Fibroblast of the aortic adventitia (primary cell): ENCODE results near the gene DENND2A. TPM values are rescaled to one million over a fixed set of nuclear protein-coding genes. Genes with fewer than 3 reads are reported as not detected.
A peak's percentile ranks its signal among the peaks of the same experiment; 100 is the strongest.

Experiments used
- DNase-seq: peaks from one replicate; pipeline ENCODE4 v3.0.0-alpha.2; 2010; ENCODE audit warnings: low read depth
- H3K4me3 ChIP-seq: 2 replicates; pipeline ENCODE4 v1.5.1; 2011; ENCODE audit warnings: low read depth, mild to moderate bottlenecking, control low read depth, low read length, moderate library complexity
- total RNA-seq: library from RNA; depleted of rRNA; stranded (reverse); fragments of >200 nt; gene quantifications from 2 replicates; pipeline ENCODE4 v1.2.3, GENCODE V29; 2012; ENCODE audit warnings: low replicate concordance
- TF ChIP-seq, protein P1 (sequence below): IDR thresholded peaks from 2 replicates; pipeline ENCODE4 v1.5.1; 2011; ENCODE audit warnings: mild to moderate bottlenecking, low read length, control low read depth, inconsistent platforms; ENCODE audit not compliant: insufficient read depth

Gene DENND2A
- total RNA-seq, 1 donor, result 17.7 TPM

DNA sequence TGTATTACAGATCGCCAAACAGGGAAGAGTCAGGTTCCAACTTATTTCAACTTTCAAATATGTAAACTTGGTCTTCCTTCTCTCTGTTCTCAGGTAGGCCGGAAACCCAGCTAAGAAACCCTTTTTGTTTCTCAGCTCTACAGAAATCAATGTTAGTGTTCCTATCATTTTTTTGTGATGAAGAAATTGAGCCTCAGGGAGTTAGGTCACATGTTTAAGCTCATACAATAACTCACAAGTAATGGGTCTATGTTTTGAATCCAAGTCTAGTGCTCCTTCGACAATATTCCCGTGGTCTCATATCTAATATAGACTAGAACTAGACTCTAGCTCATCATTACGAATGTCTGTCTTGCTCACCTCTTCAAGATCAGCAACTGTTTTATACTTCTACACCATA, 22.3 kb downstream of the DENND2A start:
- H3K4me3 ChIP-seq, result no peak overlapping the region
- TF ChIP-seq, protein P1, sequence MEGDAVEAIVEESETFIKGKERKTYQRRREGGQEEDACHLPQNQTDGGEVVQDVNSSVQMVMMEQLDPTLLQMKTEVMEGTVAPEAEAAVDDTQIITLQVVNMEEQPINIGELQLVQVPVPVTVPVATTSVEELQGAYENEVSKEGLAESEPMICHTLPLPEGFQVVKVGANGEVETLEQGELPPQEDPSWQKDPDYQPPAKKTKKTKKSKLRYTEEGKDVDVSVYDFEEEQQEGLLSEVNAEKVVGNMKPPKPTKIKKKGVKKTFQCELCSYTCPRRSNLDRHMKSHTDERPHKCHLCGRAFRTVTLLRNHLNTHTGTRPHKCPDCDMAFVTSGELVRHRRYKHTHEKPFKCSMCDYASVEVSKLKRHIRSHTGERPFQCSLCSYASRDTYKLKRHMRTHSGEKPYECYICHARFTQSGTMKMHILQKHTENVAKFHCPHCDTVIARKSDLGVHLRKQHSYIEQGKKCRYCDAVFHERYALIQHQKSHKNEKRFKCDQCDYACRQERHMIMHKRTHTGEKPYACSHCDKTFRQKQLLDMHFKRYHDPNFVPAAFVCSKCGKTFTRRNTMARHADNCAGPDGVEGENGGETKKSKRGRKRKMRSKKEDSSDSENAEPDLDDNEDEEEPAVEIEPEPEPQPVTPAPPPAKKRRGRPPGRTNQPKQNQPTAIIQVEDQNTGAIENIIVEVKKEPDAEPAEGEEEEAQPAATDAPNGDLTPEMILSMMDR, result no peak
- no peak for DNase-seq

DNA sequence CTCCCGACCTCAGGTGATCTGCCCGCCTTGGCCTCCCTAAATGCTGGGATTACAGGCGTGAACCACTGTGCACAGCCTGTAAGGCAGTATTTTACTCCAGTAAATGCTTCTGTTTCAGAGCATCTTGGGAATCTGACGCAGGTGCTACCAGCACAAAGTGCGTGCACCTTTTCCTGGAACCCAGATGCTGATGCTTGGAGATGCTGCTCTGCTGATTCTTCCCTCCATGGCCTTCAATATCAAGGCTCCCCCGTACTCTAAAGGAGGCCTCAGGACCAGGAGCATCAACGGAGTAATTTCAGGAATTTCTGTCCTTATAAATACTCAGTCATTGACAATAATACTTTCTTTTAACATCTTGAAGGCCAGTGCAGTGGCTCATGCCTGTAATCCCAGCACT, 23.5 kb downstream of the DENND2A start:
- TF ChIP-seq, protein P1, result no peak
- DNase-seq, result no peak
- H3K4me3 ChIP-seq, result no peak overlapping the region

DNA sequence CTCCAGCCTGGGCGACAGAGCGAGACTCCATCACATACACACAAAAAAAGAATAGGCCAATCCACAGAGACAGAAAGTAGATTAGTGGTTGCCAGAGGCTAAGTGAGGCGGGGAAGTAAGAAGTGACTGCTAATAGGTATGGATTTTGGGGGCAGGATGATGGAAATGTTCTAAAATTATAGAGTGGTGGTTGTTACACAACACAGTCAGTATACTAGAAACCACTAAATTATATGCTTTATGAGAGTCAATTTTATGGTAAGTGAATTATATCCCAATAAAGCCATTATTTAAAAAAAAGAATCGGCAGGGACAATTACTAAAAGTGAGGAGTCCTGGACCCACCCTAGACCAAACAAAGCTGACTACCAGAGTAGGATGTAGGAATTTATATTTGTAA, 24.3 kb downstream of the DENND2A start:
- no peak overlapping the region for H3K4me3 ChIP-seq
- DNase-seq, result no peak
- TF ChIP-seq, protein P1, result no peak

DNA sequence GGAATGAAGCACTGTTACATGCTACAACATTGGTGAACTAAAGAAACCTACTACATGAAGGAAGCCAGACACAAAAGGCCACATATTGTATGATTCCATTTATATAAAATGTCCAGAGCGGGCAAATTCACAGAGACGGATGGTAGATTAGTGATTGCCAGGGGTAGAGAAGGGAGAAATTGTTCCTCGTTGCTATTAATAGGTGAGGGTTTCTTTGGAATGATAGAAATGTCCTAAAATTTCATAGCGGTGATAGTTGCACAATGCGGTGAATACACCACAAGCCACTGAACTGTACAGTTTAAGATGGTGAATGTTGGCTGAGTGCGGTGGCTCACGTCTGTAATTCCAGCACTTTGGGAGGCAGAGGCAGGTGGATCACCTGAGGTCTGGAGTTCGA, 29.0 kb downstream of the DENND2A start:
- no peak overlapping the region for H3K4me3 ChIP-seq
- TF ChIP-seq, protein P1, result no peak
- no peak for DNase-seq

DNA sequence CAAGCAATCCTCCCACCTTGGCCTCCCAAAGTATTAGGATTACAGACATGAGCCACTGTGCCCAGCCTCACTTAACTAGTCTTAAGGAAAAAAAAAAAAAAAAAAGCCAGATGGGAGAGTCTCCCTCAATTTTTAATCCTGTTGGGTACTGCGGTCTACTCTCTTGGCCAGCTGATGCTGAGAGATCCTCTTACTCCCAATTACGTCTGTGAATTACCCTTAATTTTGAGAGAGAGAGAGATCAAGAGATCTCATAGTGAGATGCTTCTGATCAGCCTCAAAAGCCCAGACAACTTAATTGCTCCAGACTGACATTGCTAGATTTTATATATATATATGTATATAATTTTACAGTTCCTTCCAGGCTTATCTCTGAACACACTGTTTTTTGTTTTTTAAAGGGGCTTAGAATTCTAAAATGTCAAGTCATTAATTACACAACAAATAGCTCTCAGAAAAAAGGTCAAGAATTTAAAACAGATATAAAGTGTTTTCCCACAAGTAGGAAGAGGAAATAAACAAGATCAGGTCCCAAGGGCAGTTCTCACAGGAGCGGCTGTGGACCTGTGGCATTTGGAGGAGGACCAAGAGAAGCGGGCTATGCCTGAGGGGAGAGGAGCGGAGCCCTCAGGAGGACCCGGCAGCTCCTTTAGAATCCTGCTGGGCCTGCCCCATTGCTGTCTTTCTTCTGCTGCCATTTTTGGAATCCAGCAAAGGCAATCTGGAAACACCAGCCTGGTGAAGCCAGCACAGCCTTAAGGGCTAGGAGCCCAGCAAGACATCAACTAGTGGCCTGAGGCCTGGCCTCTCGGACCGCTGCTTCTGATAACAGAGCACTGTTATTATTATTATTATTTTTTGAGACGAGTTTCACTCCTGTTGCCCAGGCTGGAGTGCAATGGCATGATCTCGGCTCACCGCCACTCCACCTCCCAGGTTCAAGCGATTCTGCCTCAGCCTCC, 30.1 kb downstream of the DENND2A start:
- DNase-seq, result peak; percentile 24
- TF ChIP-seq, protein P1, result no peak
- H3K4me3 ChIP-seq, result no peak overlapping the region

DNA sequence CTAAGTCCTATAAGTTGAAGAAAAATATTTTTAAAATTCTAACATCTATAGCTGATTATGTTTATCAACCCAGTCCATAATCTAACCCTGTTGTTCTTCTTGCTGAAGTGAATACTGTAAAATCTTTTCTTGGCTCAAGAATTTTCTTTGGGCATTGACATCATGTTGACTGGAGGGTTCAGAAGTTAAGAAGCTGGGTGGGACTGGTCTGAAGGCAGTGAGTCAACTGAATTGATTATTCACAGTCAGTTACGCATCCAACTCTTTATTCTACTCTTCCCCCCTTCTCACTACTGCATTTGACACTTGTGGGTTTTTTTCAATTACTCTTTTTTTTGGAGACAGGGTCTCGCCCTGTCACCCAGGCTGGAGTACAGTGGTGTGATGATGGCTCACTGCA, 31.0 kb downstream of the DENND2A start:
- H3K4me3 ChIP-seq, result no peak overlapping the region
- TF ChIP-seq, protein P1, result no peak
- DNase-seq, result peak; percentile 89
